RWPE1 (cell line): ENCODE measurements around the gene TRIM47.

Experiments used
- CTCF ChIA-PET: fragments of 350-600 bp; sonication (Branson Sonifier 250); formaldehyde crosslinking; extraction: SDS; loops from one replicate; lab custom pipeline; 2021; lab: Yijun Ruan, JAX
- POLR2A ChIA-PET: fragments of 400-600 bp; formaldehyde crosslinking; extraction: SDS; loops from one replicate; lab custom pipeline; 2020; ENCODE audit warnings: antibody characterized with exemption; ENCODE audit not compliant: low non-redundant PET; lab: Yijun Ruan, JAX
- DNase-seq: peaks from one replicate; pipeline ENCODE4 v3.0.0; 2012; ENCODE audit warnings: low spot score
- H3K27ac ChIP-seq: fragments of 450-650 bp; 2 replicates; pipeline ENCODE4 v1.5.1; 2017
- CTCF ChIP-seq: fragments of 450-650 bp; conservative IDR thresholded peaks from 2 replicates; pipeline ENCODE4 v1.5.1; 2017; ENCODE audit warnings: low read depth, mild to moderate bottlenecking

Gene TRIM47

GRCh38 chr17:75839942-75840798 lies 38.2 kb downstream of the TRIM47 start:
- no peak for DNase-seq
- no peak for TF ChIP-seq CTCF
- H3K27ac ChIP-seq: peak overlapping the region; percentile 92
- CTCF ChIA-PET: interaction anchor here (0.5 to 0.6 kb wide), 2 partner anchors 15 to 58 kb away, joined by 3 to 4 read pairs; no protein-coding TSS in a partner anchor
- POLR2A ChIA-PET: no interaction called here

DNA sequence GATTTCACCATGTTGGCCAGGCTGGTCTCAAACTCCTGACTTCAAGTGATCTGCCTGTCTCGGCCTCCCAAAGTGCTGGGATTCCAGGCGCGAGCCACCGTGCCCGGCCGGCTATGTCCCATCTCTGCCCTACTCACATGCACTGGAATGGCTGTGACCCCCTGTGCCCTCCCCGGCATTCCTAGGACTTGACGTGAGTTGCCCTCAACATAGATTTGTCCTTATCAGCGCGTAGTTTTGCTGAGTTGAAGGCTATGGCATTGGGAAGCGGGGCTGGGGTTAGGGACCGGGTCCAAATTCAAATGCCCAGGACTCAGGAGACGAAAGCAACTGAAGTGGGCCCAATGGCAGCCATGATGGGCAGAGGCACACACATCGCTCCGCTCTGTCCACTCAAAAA lies 40.0 kb downstream of the TRIM47 start:
- H3K27ac ChIP-seq: peak overlapping the region; percentile 31
- DNase-seq: no peak
- no peak for TF ChIP-seq CTCF
- ChIA-PET CTCF (no interaction called here), POLR2A (no interaction called here)

- peak overlapping the region; percentile 31 for H3K27ac ChIP-seq
- no peak for DNase-seq
- no peak for TF ChIP-seq CTCF
- ChIA-PET POLR2A (no interaction called here), CTCF (no interaction called here)
These were observed 40.5 kb downstream of the TRIM47 start for GRCh38 chr17:75837899-75838298.

GRCh38 chr17:75836605-75837004 lies 41.8 kb downstream of the TRIM47 start:
- ChIA-PET CTCF (interaction anchor here (0.6 to 1.0 kb wide), 4 partner anchors 87 to 203 kb away, joined by 3 to 5 read pairs (median 3); no protein-coding TSS in a partner anchor), POLR2A (interaction anchor here (1.3 kb wide), 1 partner anchor 57 kb away, joined by 3 read pairs; a partner anchor contains a TSS)
- no peak for TF ChIP-seq CTCF
- DNase-seq: no peak
- peak overlapping the region; percentile 26 for H3K27ac ChIP-seq

DNA sequence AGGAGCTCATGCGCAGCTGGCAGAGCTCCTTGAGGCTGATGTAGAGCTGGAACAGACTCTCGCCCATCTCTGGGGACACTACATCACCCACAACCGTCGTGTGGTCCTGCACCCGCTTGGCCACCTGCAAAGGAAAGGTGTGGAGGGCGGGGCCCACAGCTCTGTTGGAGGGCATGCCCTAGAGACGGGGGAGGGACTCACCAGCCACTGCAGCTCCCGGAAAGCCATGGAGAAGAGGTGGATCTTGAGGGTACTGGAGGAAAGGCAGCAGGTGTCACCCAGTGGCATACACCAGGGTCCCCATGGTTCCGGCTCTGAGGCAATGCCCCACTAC lies 42.8 kb downstream of the TRIM47 start:
- POLR2A ChIA-PET: interaction anchor here (1.3 kb wide), 1 partner anchor 56 kb away, joined by 3 read pairs; a partner anchor contains a TSS
- no peak for DNase-seq
- no peak for TF ChIP-seq CTCF
- peak overlapping the region; percentile 26 for H3K27ac ChIP-seq
- CTCF ChIA-PET: interaction anchor here (0.7 to 1.1 kb wide), 3 partner anchors 10 to 86 kb away, joined by 3 to 4 read pairs (median 3); no protein-coding TSS in a partner anchor

DNA sequence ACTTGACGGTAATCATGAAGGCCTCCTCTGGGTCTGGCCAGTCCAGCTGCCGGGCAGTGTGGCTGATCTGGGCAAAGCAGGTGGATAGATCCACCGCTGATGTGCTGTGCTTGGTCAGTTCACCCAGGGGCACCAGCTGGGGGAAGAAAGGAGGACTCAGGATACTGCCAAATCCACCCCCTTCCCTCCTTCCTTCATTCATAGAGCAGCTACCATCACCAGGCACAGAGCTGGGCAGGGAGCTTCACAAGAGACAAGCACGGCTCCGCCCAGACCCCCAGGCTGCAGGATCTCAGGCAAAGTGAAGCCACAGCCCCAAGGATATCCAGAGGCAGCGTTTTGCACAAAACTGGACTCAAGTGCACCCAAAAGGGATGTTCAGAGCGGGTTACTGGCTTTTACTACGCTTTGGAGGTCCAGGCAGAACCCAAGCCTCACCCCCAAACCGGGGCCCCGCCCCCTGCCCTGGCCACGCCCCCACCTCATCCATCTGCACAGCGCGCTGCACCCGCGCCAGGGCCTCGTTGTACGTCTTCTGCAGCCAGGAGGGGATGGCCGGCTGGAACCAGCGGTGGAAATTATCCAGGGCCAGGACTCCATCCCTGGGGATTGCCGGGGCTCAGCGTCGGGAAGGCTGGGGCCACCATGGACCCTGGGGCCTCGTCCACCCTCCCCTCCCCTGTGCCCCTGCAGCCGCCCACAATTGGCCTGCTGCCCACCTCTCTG lies 43.3 kb downstream of the TRIM47 start:
- ChIA-PET POLR2A (interaction anchor here (0.6 kb wide), 2 partner anchors 10 to 11 kb away, joined by 3 to 4 read pairs; no protein-coding TSS in a partner anchor), CTCF (interaction anchor here (0.7 to 1.1 kb wide), 2 partner anchors 11 to 21 kb away, joined by 3 to 4 read pairs; no protein-coding TSS in a partner anchor)
- DNase-seq: no peak
- peak overlapping the region; percentile 27 for H3K27ac ChIP-seq
- no peak for TF ChIP-seq CTCF
